ENCODE measurements around the gene FNDC3B. TPM values are rescaled to one million over a fixed set of nuclear protein-coding genes. Genes with fewer than 3 reads are reported as not detected.

The FNDC3B gene
- total RNA-seq, 1 experiment from 2014 or later = 48.6 TPM

DNA sequence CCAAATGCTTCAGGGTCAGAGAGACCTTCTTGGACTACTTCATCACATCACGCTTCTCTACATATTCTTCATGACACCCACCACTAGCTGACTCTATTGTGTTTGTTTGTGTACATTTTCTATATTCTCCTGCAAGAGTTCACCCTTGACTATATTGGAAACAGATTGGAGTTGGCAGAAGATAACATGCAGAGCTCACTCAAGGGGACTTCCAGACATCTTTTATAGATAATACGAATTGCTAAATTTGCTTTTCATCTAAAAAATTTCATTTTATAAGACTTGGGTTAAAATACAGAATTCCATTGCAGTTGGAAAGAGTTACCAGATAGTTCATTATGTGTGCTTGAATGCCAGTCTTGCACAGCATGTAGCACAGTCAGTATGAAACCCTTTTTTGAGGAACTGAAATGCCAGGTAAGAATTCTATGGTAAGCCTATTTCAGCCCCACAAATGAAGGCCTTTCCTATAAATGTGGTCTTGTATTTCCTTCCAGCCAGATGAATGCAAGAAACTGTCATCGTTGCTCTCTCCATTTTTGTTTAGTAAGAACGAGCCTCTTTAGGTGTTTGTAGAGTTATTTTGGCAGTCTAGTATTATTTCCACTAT is 231.3 kb downstream of the FNDC3B start:
- intact Hi-C loops (cut with micrococcal nuclease) = no loop called here
- Histone ChIP-seq H3F3A (ENCODE audit: low read length, unreplicated experiment) (no peaks in the 10 kb centered on the region), H3K79me2 (ENCODE audit: low read length) (no peaks in the 10 kb centered on the region), H3K9ac (ENCODE audit: low read length) (no peak overlapping the region), H3K9me2 (replicated peaks; ENCODE audit: low read length) (no peaks in the 10 kb centered on the region), H3K27me3 (ENCODE audit: low read length) (no peaks in the 10 kb centered on the region), H2AFZ (ENCODE audit: low read length) (no peak overlapping the region), H3K4me2 (ENCODE audit: low read length) (no peak overlapping the region), H4K20me1 (ENCODE audit: low read length) (no peaks in the 10 kb centered on the region), H3K4me3 (ENCODE audit: low read length) (no peak overlapping the region), H3K9me3 (ENCODE audit: low read length) (no peaks in the 10 kb centered on the region), H3K27ac (ENCODE audit: low read length) (no peak overlapping the region), H3K4me1 (ENCODE audit: insufficient read depth, low read length) (no peaks in the 10 kb centered on the region), H3K36me3 (ENCODE audit: low read depth, low read length) (peaks cover 10% of the 10 kb centered on the region; the same call in 1 of the 2 replicates)
- ChIA-PET POLR2A (ENCODE audit: unreplicated experiment) (no interaction called here), CTCF (no interaction called here)
- BruUV-seq (replicated peaks) = no TSS peak
- DNase-seq (no peak), ATAC-seq (no peak)
- TF ChIP-seq CTCF (conservative IDR thresholded peaks at IDR 0.05; ENCODE audit: low read depth, low read length) (no peak), EZH2 (IDR thresholded peaks at IDR 0.05; ENCODE audit: low read length, unreplicated experiment) (no peak), EZH2phosphoT487 (IDR thresholded peaks at IDR 0.05; ENCODE audit: borderline replicate concordance, low read length) (no peak)

DNA sequence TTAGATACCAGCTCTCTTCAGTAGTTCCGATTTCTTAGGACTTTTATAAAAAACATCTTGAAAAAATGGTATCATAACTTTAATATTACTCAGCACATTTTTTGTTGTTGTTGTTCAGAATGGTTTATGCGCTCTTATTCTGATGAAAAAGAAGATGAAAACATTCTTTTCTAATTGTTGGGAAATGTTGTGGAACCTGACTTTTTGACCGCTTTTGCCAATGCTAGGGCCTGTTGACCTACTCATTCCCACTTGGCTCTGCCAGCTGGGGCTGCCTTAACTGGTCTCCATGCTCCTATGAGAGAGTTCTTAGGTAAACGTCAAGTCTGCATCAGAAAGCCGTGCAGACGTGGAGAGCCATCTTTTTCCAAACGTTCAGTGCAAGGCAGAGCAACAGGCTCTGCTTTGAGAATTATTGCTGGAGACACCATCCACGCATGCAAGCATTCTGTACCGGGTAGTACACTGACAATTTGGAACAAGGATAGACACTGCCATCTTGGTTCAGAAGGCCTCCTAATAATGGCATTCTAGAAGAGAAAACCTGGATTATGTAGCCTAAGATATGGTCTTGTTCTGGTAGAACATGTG is 232.1 kb downstream of the FNDC3B start:
- intact Hi-C loops (cut with micrococcal nuclease) = no loop called here
- H3K9ac ChIP-seq (ENCODE audit: low read length) = no peak overlapping the region
- no peaks in the 10 kb centered on the region for H3K9me2 ChIP-seq (replicated peaks; ENCODE audit: low read length)
- no TSS peak for BruUV-seq (replicated peaks)
- no peak overlapping the region for H2AFZ ChIP-seq (ENCODE audit: low read length)
- no peaks in the 10 kb centered on the region for H3K4me1 ChIP-seq (ENCODE audit: insufficient read depth, low read length)
- H3F3A ChIP-seq (ENCODE audit: low read length, unreplicated experiment) = no peaks in the 10 kb centered on the region
- H3K4me2 ChIP-seq (ENCODE audit: low read length) = no peak overlapping the region
- no peaks in the 10 kb centered on the region for H3K9me3 ChIP-seq (ENCODE audit: low read length)
- no peaks in the 10 kb centered on the region for H3K79me2 ChIP-seq (ENCODE audit: low read length)
- DNase-seq = no peak
- TF ChIP-seq EZH2phosphoT487 (IDR thresholded peaks at IDR 0.05; ENCODE audit: borderline replicate concordance, low read length) (no peak), CTCF (conservative IDR thresholded peaks at IDR 0.05; ENCODE audit: low read depth, low read length) (no peak), EZH2 (IDR thresholded peaks at IDR 0.05; ENCODE audit: low read length, unreplicated experiment) (no peak)
- no peaks in the 10 kb centered on the region for H4K20me1 ChIP-seq (ENCODE audit: low read length)
- ChIA-PET POLR2A (ENCODE audit: unreplicated experiment) (no interaction called here), CTCF (no interaction called here)
- no peak overlapping the region for H3K27ac ChIP-seq (ENCODE audit: low read length)
- no peaks in the 10 kb centered on the region for H3K27me3 ChIP-seq (ENCODE audit: low read length)
- no peak overlapping the region for H3K4me3 ChIP-seq (ENCODE audit: low read length)
- peaks cover 8% of the 10 kb centered on the region; the same call in 1 of the 2 replicates for H3K36me3 ChIP-seq (ENCODE audit: low read depth, low read length)
- ATAC-seq = no peak

DNA sequence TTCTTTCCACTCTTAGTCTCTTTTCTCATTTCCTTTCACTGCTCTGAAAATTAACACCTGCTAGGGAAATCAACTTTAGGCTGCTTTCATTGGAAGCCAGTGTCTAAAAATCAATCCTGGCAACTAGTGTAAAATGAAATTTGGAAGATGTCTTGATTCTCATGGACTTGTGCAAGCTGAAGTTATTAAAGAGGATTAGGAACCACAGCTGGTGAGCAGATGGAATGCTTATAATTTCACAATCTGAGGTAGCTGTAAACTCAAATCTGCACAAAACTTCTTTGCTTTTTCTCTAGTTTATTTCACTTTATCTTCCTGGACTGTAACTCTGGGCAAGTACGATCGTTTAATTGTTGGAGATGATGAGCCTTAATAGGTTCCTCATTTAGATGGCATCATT is 233.3 kb downstream of the FNDC3B start:
- H3F3A ChIP-seq (ENCODE audit: low read length, unreplicated experiment) = no peaks in the 10 kb centered on the region
- H3K9ac ChIP-seq (ENCODE audit: low read length) = no peak overlapping the region
- no peak overlapping the region for H3K4me2 ChIP-seq (ENCODE audit: low read length)
- H3K9me3 ChIP-seq (ENCODE audit: low read length) = no peaks in the 10 kb centered on the region
- intact Hi-C loops (cut with micrococcal nuclease) = no loop called here
- no peaks in the 10 kb centered on the region for H3K9me2 ChIP-seq (replicated peaks; ENCODE audit: low read length)
- no peak overlapping the region for H3K4me3 ChIP-seq (ENCODE audit: low read length)
- H3K36me3 ChIP-seq (ENCODE audit: low read depth, low read length) = 0 out of 2 replicates have a peak, but pooled peaks cover 4% of the 10 kb centered on the region
- H4K20me1 ChIP-seq (ENCODE audit: low read length) = no peaks in the 10 kb centered on the region
- H3K27ac ChIP-seq (ENCODE audit: low read length) = no peak overlapping the region
- TF ChIP-seq CTCF (conservative IDR thresholded peaks at IDR 0.05; ENCODE audit: low read depth, low read length) = no peak
- TF ChIP-seq EZH2phosphoT487 (IDR thresholded peaks at IDR 0.05; ENCODE audit: borderline replicate concordance, low read length) = no peak
- no peak for TF ChIP-seq EZH2 (IDR thresholded peaks at IDR 0.05; ENCODE audit: low read length, unreplicated experiment)
- ATAC-seq (no peak), DNase-seq (no peak)
- CTCF ChIA-PET = no interaction called here
- POLR2A ChIA-PET (ENCODE audit: unreplicated experiment) = no interaction called here
- no TSS peak for BruUV-seq (replicated peaks)
- no peaks in the 10 kb centered on the region for H3K27me3 ChIP-seq (ENCODE audit: low read length)
- H3K79me2 ChIP-seq (ENCODE audit: low read length) = no peaks in the 10 kb centered on the region
- no peaks in the 10 kb centered on the region for H3K4me1 ChIP-seq (ENCODE audit: insufficient read depth, low read length)
- H2AFZ ChIP-seq (ENCODE audit: low read length) = no peak overlapping the region
